Brain microvascular endothelial cell (primary cell): Measurements from ENCODE around the gene SORCS1.

Experiments
- DNase-seq: peaks from one replicate; pipeline ENCODE4 v3.0.0-alpha.2; 2020
- H3K27ac ChIP-seq: fragments of 250-450 bp; sonication (Bioruptor Pico); 2 replicates; pipeline ENCODE4 v1.5.1; 2020; ENCODE audit warnings: mild to moderate bottlenecking, moderate library complexity
- H3K27me3 ChIP-seq: fragments of 250-450 bp; sonication (Bioruptor Pico); replicated peaks from 2 replicates; pipeline ENCODE4 v1.5.1; 2020; ENCODE audit warnings: mild to moderate bottlenecking
- H3K36me3 ChIP-seq: fragments of 250-450 bp; sonication (Bioruptor Pico); replicated peaks from 2 replicates; pipeline ENCODE4 v1.5.1; 2020; ENCODE audit warnings: mild to moderate bottlenecking
- H3K4me3 ChIP-seq: 2 replicates; pipeline ENCODE4 v1.5.1; 2011; ENCODE audit warnings: low read depth, mild to moderate bottlenecking, control low read depth, low read length, moderate library complexity
- CTCF ChIP-seq: IDR thresholded peaks from 2 replicates; pipeline ENCODE4 v1.5.1; 2011; ENCODE audit warnings: low read depth, mild to moderate bottlenecking, moderate library complexity, low read length, control low read depth, inconsistent platforms; ENCODE audit errors: missing control alignments
- in situ Hi-C: cut with HindIII; loops from 2 replicates; pipeline ENCODE4 v1.10.0; 2017; ENCODE audit warnings: low sequenced_read_pairs, low pct_ligation_motif_present

Gene SORCS1

DNA sequence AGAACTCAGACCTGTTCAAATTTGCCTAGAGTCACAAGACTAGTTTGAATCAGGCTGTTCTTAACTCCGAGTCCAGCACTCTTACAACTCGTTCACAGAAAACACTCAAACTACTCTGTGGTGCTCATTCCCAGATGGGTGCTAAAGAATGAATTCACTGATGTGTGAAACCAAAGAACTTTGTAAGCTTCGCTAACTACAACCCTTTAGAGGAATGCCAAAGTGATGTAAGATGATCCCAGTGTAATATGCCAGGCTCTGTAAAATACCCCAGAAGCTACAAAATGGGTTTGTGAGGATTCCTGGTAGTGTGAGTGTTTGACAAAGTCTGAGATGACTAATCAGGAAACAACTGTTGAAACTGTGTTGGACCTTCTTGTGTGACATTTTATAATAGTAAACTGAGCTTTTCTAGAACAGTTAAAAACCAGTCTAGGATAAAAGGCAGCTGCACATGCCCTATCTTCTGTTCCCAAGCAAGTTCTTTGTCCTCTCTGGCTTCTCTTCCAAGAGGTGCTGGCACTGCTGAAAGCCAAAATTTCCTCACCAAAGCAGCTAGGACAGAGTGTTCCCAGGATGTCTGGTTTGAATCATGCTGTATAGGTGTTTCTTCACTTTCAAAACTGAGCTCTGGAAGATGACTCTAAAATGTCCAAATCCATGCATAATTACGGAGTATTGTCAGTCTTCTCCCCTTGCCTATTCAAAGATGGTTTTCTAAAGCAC is 527.6 kb downstream of the SORCS1 start:
- H3K27ac ChIP-seq = no peak overlapping the region
- H3K27me3 ChIP-seq = no peaks in the 10 kb centered on the region
- DNase-seq = no peak
- TF ChIP-seq CTCF = no peak
- H3K4me3 ChIP-seq = no peak overlapping the region
- no peaks in the 10 kb centered on the region for H3K36me3 ChIP-seq
- in situ Hi-C loops = no loop called here

- Histone ChIP-seq H3K27me3 (no peaks in the 10 kb centered on the region), H3K36me3 (no peaks in the 10 kb centered on the region), H3K27ac (no peak overlapping the region), H3K4me3 (no peak overlapping the region)
- in situ Hi-C loops = no loop called here
- no peak for DNase-seq
- TF ChIP-seq CTCF = no peak
These were observed 528.6 kb downstream of the SORCS1 start for GRCh38 chr10:106635947-106636346.

DNA sequence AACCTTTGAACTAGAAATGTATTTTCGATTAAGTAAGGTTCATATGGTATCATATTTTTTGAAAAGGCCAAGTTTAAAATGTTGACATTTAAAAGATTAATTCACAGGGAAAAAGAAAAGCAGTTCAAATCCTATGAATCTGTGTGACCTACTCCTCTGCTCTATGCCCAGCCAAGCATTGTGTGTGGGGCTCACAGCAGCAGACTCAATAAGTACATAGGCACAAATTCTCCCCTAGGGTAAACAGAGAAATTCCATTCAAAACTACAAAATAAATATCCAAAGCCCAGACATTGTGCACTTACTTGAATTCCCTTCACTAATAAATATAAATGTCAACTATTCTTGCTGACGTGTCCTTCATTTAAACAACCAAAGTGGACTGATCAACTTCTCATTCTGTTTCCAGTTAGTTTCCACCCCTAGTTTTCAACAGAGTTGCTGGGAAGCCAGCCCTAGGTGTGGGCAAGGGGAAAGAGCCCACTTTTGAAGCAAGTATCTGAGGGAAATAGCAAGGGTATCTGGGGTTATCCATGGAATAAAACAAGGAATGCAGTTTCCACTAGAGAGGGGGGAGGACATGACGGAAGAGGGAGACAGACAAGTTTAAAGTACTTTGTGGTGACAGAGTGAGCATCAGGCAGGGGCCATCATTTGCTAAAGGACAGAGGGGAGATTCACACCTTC is 533.3 kb downstream of the SORCS1 start:
- Histone ChIP-seq H3K36me3 (no peaks in the 10 kb centered on the region), H3K4me3 (no peak overlapping the region), H3K27me3 (no peaks in the 10 kb centered on the region), H3K27ac (no peak overlapping the region)
- no peak for DNase-seq
- no peak for TF ChIP-seq CTCF
- in situ Hi-C loops = no loop called here

- Histone ChIP-seq H3K36me3 (no peaks in the 10 kb centered on the region), H3K27me3 (no peaks in the 10 kb centered on the region), H3K4me3 (no peak overlapping the region), H3K27ac (no peak overlapping the region)
- in situ Hi-C loops = no loop called here
- no peak for DNase-seq
- TF ChIP-seq CTCF = no peak
These were observed 538.1 kb downstream of the SORCS1 start for GRCh38 chr10:106626371-106626770.

DNA sequence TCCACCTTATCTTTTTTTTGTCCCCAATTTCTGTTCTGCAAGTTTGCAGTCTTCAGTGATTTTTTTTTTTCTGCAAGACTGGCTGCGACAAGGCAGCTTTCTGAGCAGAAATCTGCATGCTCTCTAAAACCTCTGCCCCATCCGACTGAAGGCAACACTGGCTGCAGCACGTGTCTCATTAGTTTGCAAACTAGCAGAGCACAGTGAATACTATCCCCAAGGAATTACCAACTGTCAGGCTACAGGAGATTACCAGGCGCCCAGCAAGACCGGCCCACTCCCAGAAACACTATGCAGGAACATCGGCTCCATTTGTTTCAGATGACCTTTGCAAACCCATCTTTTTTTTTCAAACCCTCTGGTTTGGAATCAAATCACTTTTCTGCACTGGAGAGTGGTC is 538.8 kb downstream of the SORCS1 start:
- H3K27me3 ChIP-seq = no peaks in the 10 kb centered on the region
- H3K4me3 ChIP-seq = no peak overlapping the region
- no peaks in the 10 kb centered on the region for H3K36me3 ChIP-seq
- in situ Hi-C loops = no loop called here
- no peak for TF ChIP-seq CTCF
- H3K27ac ChIP-seq = no peak overlapping the region
- no peak for DNase-seq
